ENCODE data around the gene TRPV2.
"Not testable (repeated sequence)": the region's sequence is repeated elsewhere in the genome, so short reads cannot be mapped to it uniquely, and the experiment has no call there.

The TRPV2 gene, protein sequence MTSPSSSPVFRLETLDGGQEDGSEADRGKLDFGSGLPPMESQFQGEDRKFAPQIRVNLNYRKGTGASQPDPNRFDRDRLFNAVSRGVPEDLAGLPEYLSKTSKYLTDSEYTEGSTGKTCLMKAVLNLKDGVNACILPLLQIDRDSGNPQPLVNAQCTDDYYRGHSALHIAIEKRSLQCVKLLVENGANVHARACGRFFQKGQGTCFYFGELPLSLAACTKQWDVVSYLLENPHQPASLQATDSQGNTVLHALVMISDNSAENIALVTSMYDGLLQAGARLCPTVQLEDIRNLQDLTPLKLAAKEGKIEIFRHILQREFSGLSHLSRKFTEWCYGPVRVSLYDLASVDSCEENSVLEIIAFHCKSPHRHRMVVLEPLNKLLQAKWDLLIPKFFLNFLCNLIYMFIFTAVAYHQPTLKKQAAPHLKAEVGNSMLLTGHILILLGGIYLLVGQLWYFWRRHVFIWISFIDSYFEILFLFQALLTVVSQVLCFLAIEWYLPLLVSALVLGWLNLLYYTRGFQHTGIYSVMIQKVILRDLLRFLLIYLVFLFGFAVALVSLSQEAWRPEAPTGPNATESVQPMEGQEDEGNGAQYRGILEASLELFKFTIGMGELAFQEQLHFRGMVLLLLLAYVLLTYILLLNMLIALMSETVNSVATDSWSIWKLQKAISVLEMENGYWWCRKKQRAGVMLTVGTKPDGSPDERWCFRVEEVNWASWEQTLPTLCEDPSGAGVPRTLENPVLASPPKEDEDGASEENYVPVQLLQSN

GRCh38 chr17:16415031-16415924, at the start of gene TRPV2:
TSS of gene TRPV2 (plus strand) at chr17:16415571. CDS start at chr17:16417669, 2,098 bp downstream.
- peak; percentile 22 for DNase-seq (ENCODE audit: low read depth)

DNA sequence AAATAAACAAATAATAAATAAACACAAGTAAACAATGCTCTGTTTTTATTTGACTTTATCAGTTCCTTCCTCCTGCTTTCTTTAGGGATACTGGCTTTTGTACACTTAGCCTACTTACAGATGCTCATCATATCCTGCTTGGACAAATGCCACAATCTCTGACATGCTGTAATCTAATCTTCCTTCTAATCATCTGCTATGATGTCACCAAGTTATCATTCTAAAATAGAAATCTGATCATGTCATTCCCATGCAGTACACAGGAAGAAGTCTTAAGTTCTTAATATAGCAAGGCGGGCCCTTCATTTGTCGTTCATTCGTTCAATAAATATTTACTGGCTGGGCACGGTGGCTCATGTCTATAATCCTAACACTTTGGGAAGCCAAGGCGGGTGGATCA, 43.6 kb upstream of the TRPV2 start:
- DNase-seq (ENCODE audit: low read depth), result no peak

GRCh38 chr17:16374146-16374938, 41.0 kb upstream of the TRPV2 start:
- DNase-seq (ENCODE audit: low read depth), result no peak

- DNase-seq (ENCODE audit: low read depth), result no peak
Observed at GRCh38 chr17:16377941-16378341, 37.4 kb upstream of the TRPV2 start.

- no peak for DNase-seq (ENCODE audit: low read depth)
Observed at GRCh38 chr17:16378636-16379282, 36.6 kb upstream of the TRPV2 start.

DNA sequence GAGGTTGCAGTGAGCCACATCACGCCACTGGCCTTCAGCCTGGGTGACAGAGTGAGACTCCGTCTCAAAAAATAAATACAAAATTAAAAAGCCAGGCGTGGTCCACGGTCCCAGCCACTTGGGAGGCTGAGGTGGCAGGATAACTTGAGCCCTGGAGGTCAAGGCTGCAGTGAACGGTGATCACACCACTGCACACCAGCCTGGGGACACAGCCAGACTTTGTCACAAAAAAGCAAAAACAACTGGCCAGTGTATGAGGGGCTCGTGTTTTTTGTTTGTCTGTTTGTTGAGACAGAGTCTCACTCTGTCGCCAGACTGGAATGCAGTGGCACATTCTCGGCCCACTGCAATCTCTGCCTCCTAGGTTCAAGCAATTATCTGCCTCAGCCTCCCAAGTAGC, 35.7 kb upstream of the TRPV2 start:
- DNase-seq (ENCODE audit: low read depth), result no peak

DNA sequence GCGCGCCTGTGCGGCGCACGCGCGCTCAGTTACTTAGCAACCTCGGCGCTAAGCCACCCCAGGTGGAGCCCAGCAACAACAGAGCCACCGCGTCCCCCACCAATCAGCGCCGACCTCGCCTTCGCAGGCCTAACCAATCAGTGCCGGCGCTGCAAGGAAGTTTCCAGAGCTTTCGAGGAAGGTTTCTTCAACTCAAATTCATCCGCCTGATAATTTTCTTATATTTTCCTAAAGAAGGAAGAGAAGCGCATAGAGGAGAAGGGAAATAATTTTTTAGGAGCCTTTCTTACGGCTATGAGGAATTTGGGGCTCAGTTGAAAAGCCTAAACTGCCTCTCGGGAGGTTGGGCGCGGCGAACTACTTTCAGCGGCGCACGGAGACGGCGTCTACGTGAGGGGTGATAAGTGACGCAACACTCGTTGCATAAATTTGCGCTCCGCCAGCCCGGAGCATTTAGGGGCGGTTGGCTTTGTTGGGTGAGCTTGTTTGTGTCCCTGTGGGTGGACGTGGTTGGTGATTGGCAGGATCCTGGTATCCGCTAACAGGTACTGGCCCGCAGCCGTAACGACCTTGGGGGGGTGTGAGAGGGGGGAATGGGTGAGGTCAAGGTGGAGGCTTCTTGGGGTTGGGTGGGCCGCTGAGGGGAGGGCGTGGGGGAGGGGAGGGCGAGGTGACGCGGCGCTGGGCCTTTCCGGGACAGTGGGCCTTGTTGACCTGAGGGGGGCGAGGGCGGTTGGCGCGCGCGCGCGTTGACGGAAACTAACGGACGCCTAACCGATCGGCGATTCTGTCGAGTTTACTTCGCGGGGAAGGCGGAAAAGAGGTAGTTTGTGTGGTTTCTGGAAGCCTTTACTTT, 34.5 kb upstream of the TRPV2 start, which contains the start of gene UBB:
Gene UBB (plus strand): TSS at position 452 of the 856 bp plus-strand sequence. CDS start 817 bp downstream, outside the sequence.
- peak; percentile 90 for DNase-seq (ENCODE audit: low read depth)

GRCh38 chr17:16381496-16381820, 33.9 kb upstream of the TRPV2 start:
- no peak for DNase-seq (ENCODE audit: low read depth)

GRCh38 chr17:16383216-16383615, 32.2 kb upstream of the TRPV2 start:
- no peak for DNase-seq (ENCODE audit: low read depth)

GRCh38 chr17:16383772-16384287, 31.5 kb upstream of the TRPV2 start:
- DNase-seq (ENCODE audit: low read depth), result no peak

DNA sequence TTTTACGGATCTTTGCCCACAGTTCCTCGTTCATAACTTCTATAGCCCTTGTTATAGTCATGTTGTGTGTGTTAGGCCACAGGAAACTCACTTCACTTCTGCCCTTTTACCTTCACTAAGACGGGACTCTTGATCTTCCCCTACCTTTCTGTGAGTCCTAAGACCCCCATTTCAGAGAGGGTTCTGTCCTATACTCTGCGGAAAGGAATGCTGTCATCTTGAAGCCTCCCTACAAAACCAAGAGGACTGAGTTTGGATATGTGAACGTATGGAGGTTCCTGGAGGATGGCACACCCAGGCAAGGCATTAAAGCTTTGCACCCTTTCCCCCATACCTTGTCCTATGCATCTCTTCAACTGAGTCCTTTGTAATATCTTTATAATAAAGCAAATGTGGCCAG, 30.8 kb upstream of the TRPV2 start:
- DNase-seq (ENCODE audit: low read depth), result no peak

DNA sequence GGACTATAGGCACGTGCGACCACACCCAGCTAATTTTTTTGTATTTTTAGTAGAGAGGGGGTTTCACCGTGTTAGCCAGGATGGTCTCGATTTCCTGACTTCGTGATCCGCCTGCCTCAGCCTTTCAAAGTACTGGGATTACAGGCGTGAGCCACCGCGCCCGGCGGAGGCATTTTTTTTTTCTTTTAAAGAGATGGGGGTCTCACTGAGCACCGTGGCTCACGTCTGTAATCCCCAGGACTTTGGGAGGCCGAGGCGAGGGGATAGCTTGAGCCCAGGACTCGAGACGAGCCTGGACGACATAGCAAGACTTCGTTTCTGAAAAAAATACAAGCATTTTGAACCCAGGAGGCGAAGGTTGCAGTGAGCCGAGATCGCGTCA, 29.3 kb upstream of the TRPV2 start:
- not testable (repeated sequence) for DNase-seq (ENCODE audit: low read depth)

DNA sequence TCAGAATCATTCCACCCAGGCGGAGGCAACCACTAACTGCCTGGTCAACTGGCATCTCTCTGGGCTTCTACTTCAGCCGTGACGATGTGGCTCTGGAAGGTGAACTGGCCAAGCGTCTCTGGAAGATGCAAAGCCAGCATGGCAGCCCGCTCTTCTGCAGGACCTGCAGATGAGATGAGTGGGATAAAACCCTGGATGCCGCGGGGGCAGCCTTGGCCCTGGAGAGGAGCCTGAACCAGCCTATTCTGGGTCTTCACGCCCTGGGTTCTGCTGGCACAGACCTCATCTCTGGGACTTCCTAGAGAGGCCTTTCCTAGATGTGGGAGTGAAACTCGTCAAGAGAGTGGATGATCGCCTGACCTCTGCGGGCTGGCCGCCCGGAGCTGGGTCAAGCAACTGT, 23.9 kb upstream of the TRPV2 start:
- no peak for DNase-seq (ENCODE audit: low read depth)

- not testable (repeated sequence) for DNase-seq (ENCODE audit: low read depth)
Observed at GRCh38 chr17:16392491-16392890, 22.9 kb upstream of the TRPV2 start.

GRCh38 chr17:16395887-16396286, 19.5 kb upstream of the TRPV2 start:
- not testable (repeated sequence) for DNase-seq (ENCODE audit: low read depth)

GRCh38 chr17:16396693-16397092, 18.7 kb upstream of the TRPV2 start:
- DNase-seq (ENCODE audit: low read depth), result not testable (repeated sequence)

DNA sequence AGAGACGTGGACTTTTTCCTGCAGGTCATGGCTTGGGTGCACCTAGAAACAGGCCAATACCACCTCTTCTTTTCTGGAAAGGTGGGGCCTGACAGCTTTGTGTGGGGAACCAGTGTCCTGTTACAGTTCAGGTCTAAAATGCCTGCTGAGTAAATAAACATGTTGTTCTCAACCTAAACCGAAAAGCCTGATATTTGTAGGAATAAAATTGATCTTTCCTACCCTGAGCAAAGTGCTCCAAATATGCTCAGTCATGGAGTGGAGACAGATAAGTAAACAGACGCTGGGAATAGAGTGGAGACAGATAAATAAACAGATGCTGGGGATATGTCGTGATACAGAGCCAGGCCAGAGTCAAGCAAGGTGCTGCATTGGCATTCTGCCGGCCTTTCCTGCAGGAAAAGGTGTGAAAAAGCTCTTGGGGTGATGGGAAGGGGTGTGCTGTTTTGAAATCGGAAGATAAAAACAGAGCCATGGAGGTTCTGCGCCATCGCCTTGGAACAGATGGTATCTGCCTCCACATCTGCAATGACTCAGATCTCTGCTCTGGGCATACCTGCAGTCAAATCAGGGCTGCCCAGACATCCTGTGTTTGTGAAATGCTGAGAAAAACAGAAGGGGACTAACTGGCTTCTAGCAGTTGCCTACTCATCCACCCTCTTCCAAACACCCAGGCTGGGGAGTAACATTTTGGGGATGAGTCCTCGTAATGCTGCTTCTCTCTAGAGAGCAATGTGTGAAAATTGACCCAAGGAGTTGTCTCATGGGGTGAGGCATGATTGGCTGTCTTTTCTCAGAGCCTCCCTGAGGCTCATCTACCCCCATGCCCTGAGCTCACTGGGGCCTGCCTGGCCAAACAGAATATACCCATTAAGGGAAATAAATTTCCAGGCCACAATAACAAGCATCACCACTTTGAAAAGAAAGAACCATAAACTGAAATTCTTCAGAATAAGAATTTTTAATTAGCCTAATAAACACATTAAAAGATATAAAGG, 16.8 kb upstream of the TRPV2 start:
- no peak for DNase-seq (ENCODE audit: low read depth)

DNA sequence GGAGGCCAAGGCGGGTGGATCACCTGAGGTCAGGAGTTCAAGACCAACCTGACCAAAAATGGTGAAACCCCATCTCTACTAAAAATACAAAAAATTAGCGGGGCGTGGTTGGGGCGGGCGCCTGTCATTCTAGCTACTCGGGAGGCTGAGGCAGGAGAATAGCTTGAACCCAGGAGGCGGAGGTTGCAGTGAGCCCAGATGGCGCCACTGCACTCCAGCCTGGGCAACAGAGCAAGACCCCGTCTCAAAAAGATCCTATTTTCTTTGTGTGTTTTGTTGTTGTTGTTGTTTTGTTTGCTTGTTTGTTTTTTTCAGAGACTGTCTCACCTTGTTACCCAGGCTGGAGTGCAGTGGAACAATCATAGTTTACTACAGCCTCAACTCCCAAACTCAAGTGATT, 11.5 kb upstream of the TRPV2 start:
- DNase-seq (ENCODE audit: low read depth), result not testable (repeated sequence)

Data from stimulated activated CD8-positive, alpha-beta memory T cell treated with anti-CD3 and anti-CD28 coated beads, Interleukin-4, amount 100 ng/mL, for 24 hours (primary cell).